HG02571 (cell line): ENCODE measurements around the gene BCL10.
"Not testable (repeated sequence)": the region's sequence is repeated elsewhere in the genome, so short reads cannot be mapped to it uniquely, and the experiment has no call there.

ENCODE experiments used
- ATAC-seq: cut with Tn5 transposase; IDR thresholded peaks from one replicate; pipeline ENCODE4 v1.9.1; 2021; ENCODE audit warnings: mild to moderate bottlenecking, moderate library complexity; ENCODE audit not compliant: unreplicated experiment

The BCL10 gene

DNA sequence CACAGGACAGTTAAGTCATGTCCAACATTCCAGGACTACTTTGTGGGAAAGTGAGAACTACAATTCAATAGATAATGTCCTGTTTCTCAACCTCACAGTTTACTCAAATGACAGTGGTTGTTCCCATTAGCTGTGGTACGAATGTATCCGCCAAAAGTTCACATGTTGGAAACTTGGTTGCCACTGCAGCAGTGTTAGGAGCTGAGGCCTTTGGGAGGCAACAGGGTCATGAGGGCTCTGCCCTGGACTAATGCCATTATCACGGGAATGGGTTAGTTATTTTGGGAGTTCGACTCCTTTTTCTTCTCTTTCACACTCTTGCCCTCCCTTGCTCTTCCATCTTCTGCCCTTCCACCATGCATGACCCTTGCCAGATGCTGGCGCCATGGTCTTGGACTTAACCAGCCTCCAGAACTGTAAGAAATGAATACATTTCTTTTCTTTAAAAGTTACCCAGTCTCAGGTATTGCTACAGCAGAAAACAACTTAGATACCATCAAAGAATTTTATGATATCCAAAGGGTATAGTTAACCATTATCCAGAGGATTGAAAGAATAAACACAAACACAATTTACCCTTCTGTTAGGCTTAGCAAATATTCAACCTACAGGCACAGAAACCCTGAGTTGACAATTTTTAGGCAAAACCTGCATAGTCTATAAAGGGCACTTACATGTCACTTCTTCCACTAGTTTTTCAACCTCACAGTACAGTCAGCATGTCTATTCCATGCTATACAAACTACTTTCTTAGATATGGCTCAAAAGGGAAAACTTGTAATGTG lies 7.4 kb downstream of the BCL10 start:
- no peak for ATAC-seq

DNA sequence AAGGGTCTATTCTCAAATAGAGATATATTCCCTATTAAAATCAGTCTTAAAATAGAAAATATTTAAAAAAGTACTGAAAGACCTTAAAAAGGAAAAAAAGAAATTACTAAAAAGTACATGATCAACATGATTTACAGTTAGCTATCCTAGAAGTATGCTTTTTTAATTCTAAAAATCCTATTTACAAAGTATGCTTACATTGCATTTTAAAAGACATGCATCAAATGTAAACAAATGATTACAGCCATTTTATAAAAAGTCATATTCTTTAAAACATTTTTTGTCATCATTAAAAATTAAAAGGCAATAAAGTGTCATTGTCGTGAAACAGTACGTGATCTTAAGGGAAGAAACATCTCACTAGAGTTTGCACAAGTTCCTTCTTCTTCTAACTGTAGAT lies 9.1 kb downstream of the BCL10 start:
- ATAC-seq: no peak

DNA sequence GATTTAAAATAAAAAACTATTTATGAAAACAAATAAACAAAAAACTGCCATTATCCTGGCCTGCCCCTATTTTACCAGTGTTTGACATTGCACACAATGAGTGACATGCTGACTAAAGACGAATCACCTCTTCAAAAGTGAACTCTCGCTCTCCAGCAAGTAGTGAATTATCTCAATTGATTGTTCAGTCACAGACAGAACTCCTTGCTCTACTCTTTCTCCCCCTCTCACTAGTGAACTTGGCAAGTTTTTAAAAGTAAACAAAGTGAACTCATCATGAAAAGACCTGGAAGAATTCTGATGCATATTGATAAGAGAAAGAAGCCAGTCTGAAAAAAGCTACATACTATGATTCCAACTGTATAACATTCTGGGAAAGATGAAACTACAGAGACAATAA lies 12.3 kb downstream of the BCL10 start:
- no peak for ATAC-seq

GRCh38 chr1:85262985-85263384 lies 13.4 kb downstream of the BCL10 start:
- ATAC-seq: no peak

DNA sequence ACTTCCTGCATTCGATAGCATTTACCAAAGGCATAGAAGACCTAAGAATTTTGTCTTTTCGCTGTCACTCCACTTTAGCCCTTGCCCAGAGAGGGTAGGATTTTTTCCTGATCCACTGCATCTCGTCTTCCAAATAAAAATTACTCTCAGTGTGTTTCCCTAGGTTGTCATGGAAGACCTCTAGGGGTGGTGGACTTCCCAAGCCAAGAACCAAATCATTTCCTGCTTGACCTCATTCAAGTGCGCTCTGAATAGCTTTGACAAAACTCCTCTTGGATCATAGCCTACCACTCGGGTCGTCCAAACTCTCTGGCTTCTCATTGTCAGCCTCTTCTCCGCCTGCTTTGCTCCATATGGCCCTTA lies 16.5 kb downstream of the BCL10 start:
- ATAC-seq: no peak

GRCh38 chr1:85259118-85259911 lies 17.1 kb downstream of the BCL10 start, which contains the start of gene C1orf52:
Gene C1orf52 (minus strand): TSS chr1:85259662. CDS start chr1:85259633, 29 bp downstream.
- peak; percentile 97 for ATAC-seq

DNA sequence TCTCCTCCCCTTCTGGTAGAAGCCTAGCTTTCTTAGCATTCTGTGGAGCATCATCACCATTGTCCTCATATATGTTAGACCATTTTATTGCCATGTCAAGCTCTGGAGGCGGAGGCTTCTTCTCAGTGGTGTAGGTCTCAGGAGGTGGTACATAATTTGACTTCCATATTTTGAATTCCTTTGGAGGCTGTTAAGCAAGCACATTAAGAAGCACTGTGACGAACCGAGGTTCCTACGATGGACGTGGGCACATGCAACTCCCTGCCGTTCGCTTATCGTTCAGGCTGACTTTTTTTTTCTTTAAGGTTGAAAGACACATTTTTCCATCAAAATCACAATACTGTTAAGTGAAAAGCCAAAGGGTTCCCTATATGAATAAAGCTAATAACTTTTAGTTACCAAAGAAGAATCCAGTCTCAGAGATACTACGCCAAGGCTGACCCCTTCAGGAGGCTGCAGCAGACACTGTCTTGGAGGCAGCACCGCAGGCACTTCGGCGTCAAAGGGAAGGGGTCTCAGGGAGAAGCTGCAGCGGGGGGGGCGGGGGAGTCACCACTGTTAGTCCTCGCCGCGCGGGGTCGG lies 17.8 kb downstream of the BCL10 start:
- ATAC-seq: no peak

- not testable (repeated sequence) for ATAC-seq
These were observed 27.4 kb downstream of the BCL10 start for GRCh38 chr1:85249042-85249441.

GRCh38 chr1:85245891-85246290 lies 30.5 kb downstream of the BCL10 start:
- no peak for ATAC-seq

GRCh38 chr1:85245456-85245855 lies 31.0 kb downstream of the BCL10 start:
- ATAC-seq: no peak

GRCh38 chr1:85244271-85245061 lies 32.0 kb downstream of the BCL10 start:
- no peak for ATAC-seq

- ATAC-seq: no peak
These were observed 33.1 kb downstream of the BCL10 start for GRCh38 chr1:85243372-85243771.

GRCh38 chr1:85240643-85241042 lies 35.8 kb downstream of the BCL10 start:
- ATAC-seq: no peak

DNA sequence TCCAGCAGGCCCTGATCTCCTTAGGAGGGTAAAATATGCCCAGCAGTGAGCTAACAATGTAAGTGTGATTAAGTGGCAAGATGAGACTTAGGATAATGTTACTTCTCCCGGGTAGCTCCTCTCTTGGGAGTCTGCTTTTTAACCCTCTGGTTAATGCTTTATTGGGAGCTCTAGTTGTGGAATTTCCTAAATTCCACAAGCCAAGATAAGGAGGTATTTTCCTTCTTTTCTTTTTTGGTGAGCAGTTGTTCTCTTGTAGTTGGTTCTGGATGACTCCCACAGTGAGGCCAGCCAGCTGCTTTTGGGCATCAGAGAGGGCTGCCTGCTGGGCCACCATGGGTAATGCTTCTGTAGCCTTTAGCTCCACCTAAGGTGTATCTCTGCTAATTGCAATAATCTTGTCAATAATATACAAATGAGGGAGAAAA lies 36.2 kb downstream of the BCL10 start:
- ATAC-seq: no peak

GRCh38 chr1:85237613-85238012 lies 38.8 kb downstream of the BCL10 start:
- ATAC-seq: no peak

DNA sequence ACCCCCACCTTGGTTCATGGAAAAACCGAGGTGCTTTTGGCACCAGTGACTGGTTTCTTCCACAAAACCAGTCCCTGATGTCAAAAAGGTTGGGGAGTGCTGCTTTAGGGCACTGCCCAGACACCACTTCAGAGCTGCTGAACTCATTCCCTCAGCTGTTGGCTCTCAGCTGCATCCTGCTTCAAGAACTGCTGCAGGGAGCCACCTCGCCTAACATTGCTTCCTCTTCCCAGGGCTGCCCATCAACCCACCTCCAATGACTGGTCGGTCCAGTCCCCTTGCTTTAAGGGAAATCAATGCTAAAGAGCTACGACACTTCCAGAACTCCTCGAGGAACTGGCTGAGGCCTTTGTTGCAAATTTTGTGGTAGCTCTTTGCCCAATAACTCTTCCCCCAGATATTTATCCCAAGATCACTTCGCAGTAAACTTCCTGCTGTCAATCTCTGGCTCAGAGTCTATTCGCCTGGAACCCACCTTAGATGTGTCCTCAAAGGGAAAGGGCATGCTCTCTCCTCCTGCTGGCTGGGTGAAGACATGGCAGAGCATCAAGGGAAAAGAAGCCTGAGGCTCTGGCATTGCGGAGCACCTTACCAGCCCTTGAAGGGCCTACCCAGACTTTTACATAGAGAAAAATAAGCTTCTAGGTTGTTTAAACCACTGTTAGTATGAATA lies 46.0 kb downstream of the BCL10 start:
- no peak for ATAC-seq

DNA sequence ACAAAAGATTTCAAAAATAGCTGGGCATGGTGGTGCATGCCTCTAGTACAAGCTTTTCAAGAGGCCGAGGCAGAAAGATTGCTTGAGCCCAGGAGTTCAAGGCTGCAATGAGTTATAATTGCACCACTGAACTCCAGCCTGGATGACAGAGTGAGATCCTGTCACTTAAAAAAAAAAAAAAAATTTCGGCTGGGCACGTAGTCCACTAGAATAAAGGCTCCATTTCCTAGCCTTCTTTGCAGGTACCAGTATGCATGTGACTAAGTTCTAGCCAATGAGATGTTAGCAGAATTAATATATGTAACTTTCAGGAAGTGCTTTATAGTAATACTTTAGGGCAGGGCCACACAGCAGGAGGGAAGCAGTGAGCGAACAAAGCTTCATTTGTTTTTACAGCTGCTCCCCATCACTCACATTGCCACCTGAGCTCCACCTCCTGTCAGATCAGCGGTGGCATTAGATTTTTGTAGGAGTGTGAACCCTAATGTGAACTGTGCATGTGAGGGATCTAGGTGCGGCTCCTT lies 46.8 kb downstream of the BCL10 start:
- no peak for ATAC-seq

GRCh38 chr1:85228972-85229371 lies 47.5 kb downstream of the BCL10 start:
- ATAC-seq: no peak

DNA sequence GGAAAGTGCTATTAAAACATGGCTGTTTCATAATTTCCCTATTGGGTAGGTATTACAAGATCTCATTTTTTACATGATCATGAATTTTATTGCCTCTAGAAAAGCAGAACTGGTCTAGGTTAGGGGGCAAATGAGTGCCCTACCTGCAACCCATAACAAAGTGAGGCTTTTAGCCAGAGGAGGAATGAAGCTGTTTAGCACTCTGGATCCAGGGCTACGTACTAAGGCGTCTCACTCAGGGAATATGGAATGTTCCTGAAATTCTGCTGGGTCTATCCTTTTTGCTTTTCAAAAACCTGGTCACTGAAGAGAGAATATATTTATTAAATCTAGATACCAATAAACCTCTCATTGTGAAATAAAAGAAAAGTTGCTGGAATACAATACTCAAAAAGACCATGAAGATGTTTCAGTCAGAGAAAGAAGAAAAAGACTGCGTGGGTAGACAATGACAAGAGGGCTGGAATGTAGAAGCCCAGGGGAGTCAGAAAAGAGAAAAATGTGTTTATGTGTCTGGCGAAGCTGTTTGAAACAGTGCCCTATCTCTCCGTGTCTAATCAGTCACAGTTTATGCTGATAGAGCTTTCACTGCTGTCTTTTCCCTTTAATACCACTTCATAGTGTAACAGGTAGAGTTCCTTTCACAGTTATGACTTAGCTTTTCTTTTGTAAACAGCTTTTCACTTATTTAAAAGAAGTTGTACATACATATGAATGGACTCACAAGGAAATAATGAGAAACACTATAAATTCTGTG lies 50.6 kb downstream of the BCL10 start:
- no peak for ATAC-seq
